ENCODE results near the gene SLC7A1.

Gene SLC7A1

GRCh38 chr13:29479716-29480492 lies 115.6 kb downstream of the SLC7A1 start:
- Mint-ChIP-seq H3K36me3 (ENCODE audit: low read depth) (no peaks in the 10 kb centered on the region), H3K4me3 (no peak overlapping the region), H3K9me3 (no peaks in the 10 kb centered on the region)

GRCh38 chr13:29476046-29476445 lies 119.4 kb downstream of the SLC7A1 start:
- no peak for TF ChIP-seq CTCF (IDR thresholded peaks at IDR 0.05; ENCODE audit: unreplicated experiment in 3 of 3)
- no peak overlapping the region for H3K27ac Mint-ChIP-seq
- H3K9me3 Mint-ChIP-seq = no peaks in the 10 kb centered on the region
- no peaks in the 10 kb centered on the region for H3K36me3 Mint-ChIP-seq (ENCODE audit: low read depth)
- H3K4me1 Mint-ChIP-seq = no peaks in the 10 kb centered on the region
- peaks cover 7% of the 10 kb centered on the region for H3K27me3 Mint-ChIP-seq (ENCODE audit: low read depth)
- H3K4me3 Mint-ChIP-seq = no peak overlapping the region

More at GRCh38 chr13:29479716-29480492, 115.6 kb downstream of the SLC7A1 start:
- H3K27ac Mint-ChIP-seq = no peak overlapping the region
- H3K4me1 Mint-ChIP-seq = peaks cover 9% of the 10 kb centered on the region
- peaks cover 24% of the 10 kb centered on the region for H3K27me3 Mint-ChIP-seq (ENCODE audit: low read depth)
- TF ChIP-seq CTCF (IDR thresholded peaks at IDR 0.05; ENCODE audit: unreplicated experiment in 3 of 3) = no peak

- Mint-ChIP-seq H3K27me3 (ENCODE audit: low read depth) (no peaks in the 10 kb centered on the region), H3K36me3 (ENCODE audit: low read depth) (no peaks in the 10 kb centered on the region), H3K27ac (no peak overlapping the region), H3K9me3 (no peaks in the 10 kb centered on the region), H3K4me3 (no peak overlapping the region), H3K4me1 (no peaks in the 10 kb centered on the region)
- no peak for TF ChIP-seq CTCF (IDR thresholded peaks at IDR 0.05; ENCODE audit: unreplicated experiment in 3 of 3)
Measured at GRCh38 chr13:29474991-29475390, 120.5 kb downstream of the SLC7A1 start.

GRCh38 chr13:29473166-29473565 lies 122.3 kb downstream of the SLC7A1 start:
- Mint-ChIP-seq H3K4me3 (no peak overlapping the region), H3K27ac (no peak overlapping the region)
- TF ChIP-seq CTCF (IDR thresholded peaks at IDR 0.05; ENCODE audit: unreplicated experiment in 3 of 3) = no peak

GRCh38 chr13:29472332-29472961 lies 123.0 kb downstream of the SLC7A1 start:
- no peaks in the 10 kb centered on the region for H3K27me3 Mint-ChIP-seq (ENCODE audit: low read depth)
- no peaks in the 10 kb centered on the region for H3K9me3 Mint-ChIP-seq
- TF ChIP-seq CTCF (IDR thresholded peaks at IDR 0.05; ENCODE audit: unreplicated experiment in 3 of 3) = peak; percentile 66 to 85 (median 68)
- no peak overlapping the region for H3K27ac Mint-ChIP-seq
- peaks cover 3% of the 10 kb centered on the region for H3K4me1 Mint-ChIP-seq
- H3K4me3 Mint-ChIP-seq = no peak overlapping the region
- no peaks in the 10 kb centered on the region for H3K36me3 Mint-ChIP-seq (ENCODE audit: low read depth)

More at GRCh38 chr13:29473166-29473565, 122.3 kb downstream of the SLC7A1 start:
- Mint-ChIP-seq H3K4me1 (no peaks in the 10 kb centered on the region), H3K9me3 (no peaks in the 10 kb centered on the region), H3K36me3 (ENCODE audit: low read depth) (no peaks in the 10 kb centered on the region), H3K27me3 (ENCODE audit: low read depth) (no peaks in the 10 kb centered on the region)

Measured in nephron (organoid).